HEK293 (cell line): ENCODE results near the gene OR6B2.

Experiments used
- CTCF ChIA-PET: fragments of 350-600 bp; formaldehyde crosslinking; extraction: SDS; loops from one replicate; lab custom pipeline; 2021; ENCODE audit warnings: antibody characterized with exemption; lab: Yijun Ruan, JAX
- POLR2A ChIA-PET: fragments of 300-600 bp; formaldehyde crosslinking; extraction: SDS; loops from one replicate; lab custom pipeline; 2020; ENCODE audit warnings: antibody characterized with exemption, inconsistent platforms; lab: Yijun Ruan, JAX
- H3K27ac ChIP-seq: fragments of 200-500 bp; sonication (Bioruptor generic); 2 replicates; pipeline ENCODE4 v1.5.1; 2014; ENCODE audit warnings: low read depth, low read length, control low read depth, inconsistent platforms; ENCODE audit errors: extremely low read depth
- H3K36me3 ChIP-seq, 2 experiments: fragments of 200-500 bp in 1 of 2; sonication (Bioruptor generic) in 1 of 2; 1 replicate in 1 of 2; 2 replicates in 1 of 2; pipeline ENCODE4 v1.5.1; 2014 to 2017; ENCODE audit warnings: inconsistent platforms in 2 of 2, low read length in 2 of 2; ENCODE audit not compliant: control insufficient read depth in 2 of 2, insufficient read depth in 1 of 2
- H3K4me1 ChIP-seq: fragments of 200-500 bp; sonication (Bioruptor generic); 2 replicates; pipeline ENCODE4 v1.5.1; 2014; ENCODE audit warnings: mild to moderate bottlenecking, low read length, inconsistent platforms; ENCODE audit not compliant: control insufficient read depth, insufficient read depth
- H3K4me3 ChIP-seq: 2 replicates; pipeline ENCODE4 v1.5.1; 2011; ENCODE audit warnings: low read depth, mild to moderate bottlenecking, control low read depth, low read length, moderate library complexity
- H3K9me3 ChIP-seq: fragments of 200-500 bp; sonication (Bioruptor generic); 2 replicates; pipeline ENCODE4 v1.5.1; 2014; ENCODE audit warnings: low read depth, low read length, inconsistent platforms; ENCODE audit not compliant: control insufficient read depth, insufficient read depth
- BCL11B ChIP-seq: fragments of 450-650 bp; formaldehyde crosslinking; IDR thresholded peaks from 2 replicates; pipeline ENCODE4 v1.5.1; 2016; ENCODE audit warnings: low read depth, missing biosample characterization, missing genetic modification characterization
- GFI1B ChIP-seq: fragments of 450-650 bp; formaldehyde crosslinking; IDR thresholded peaks from 2 replicates; pipeline ENCODE4 v1.5.1; 2016; ENCODE audit warnings: missing biosample characterization, missing genetic modification characterization
- GLI4 ChIP-seq: fragments of 450-650 bp; formaldehyde crosslinking; IDR thresholded peaks from 2 replicates; pipeline ENCODE4 v1.5.1; 2016; ENCODE audit warnings: missing biosample characterization, missing genetic modification characterization
- GLIS2 ChIP-seq: fragments of 450-650 bp; formaldehyde crosslinking; IDR thresholded peaks from 2 replicates; pipeline ENCODE4 v1.5.1; 2016; ENCODE audit warnings: missing biosample characterization, missing genetic modification characterization
- KLF16 ChIP-seq: fragments of 450-650 bp; formaldehyde crosslinking; IDR thresholded peaks from 2 replicates; pipeline ENCODE4 v1.5.1; 2017; ENCODE audit warnings: missing biosample characterization, missing genetic modification characterization
- MEIS1 ChIP-seq: sonication (generic); formaldehyde crosslinking; IDR thresholded peaks from 2 replicates; pipeline ENCODE4 v1.8.1; 2022; ENCODE audit warnings: missing genetic modification reagents, mild to moderate bottlenecking, borderline replicate concordance
- SCRT1 ChIP-seq: fragments of 450-650 bp; formaldehyde crosslinking; IDR thresholded peaks from 2 replicates; pipeline ENCODE4 v1.5.1; 2016; ENCODE audit warnings: missing biosample characterization, missing genetic modification characterization, borderline replicate concordance
- ZBTB1 ChIP-seq: fragments of 450-650 bp; formaldehyde crosslinking; IDR thresholded peaks from 2 replicates; pipeline ENCODE4 v1.5.1; 2016; ENCODE audit warnings: missing biosample characterization, missing genetic modification characterization
- ZBTB7A ChIP-seq: fragments of 450-650 bp; formaldehyde crosslinking; IDR thresholded peaks from 2 replicates; pipeline ENCODE4 v1.5.1; 2016; ENCODE audit warnings: low read depth, missing biosample characterization, missing genetic modification characterization
- ZFP41 ChIP-seq: fragments of 450-650 bp; formaldehyde crosslinking; IDR thresholded peaks from 2 replicates; pipeline ENCODE4 v1.5.1; 2016; ENCODE audit warnings: missing biosample characterization, missing genetic modification characterization, borderline replicate concordance
- ZNF112 ChIP-seq: fragments of 450-650 bp; formaldehyde crosslinking; IDR thresholded peaks from 2 replicates; pipeline ENCODE4 v1.5.0; 2017; ENCODE audit warnings: missing biosample characterization, missing genetic modification characterization
- ZNF169 ChIP-seq: fragments of 450-650 bp; formaldehyde crosslinking; IDR thresholded peaks from 2 replicates; pipeline ENCODE4 v1.5.1; 2016; ENCODE audit warnings: missing biosample characterization, missing genetic modification characterization
- ZNF211 ChIP-seq: fragments of 450-650 bp; formaldehyde crosslinking; IDR thresholded peaks from 2 replicates; pipeline ENCODE4 v1.5.1; 2016; ENCODE audit warnings: low read depth, missing biosample characterization, missing genetic modification characterization
- ZNF221 ChIP-seq: fragments of 450-650 bp; formaldehyde crosslinking; IDR thresholded peaks from 2 replicates; pipeline ENCODE4 v1.5.1; 2017; ENCODE audit warnings: missing biosample characterization, missing genetic modification characterization, borderline replicate concordance
- ZNF26 ChIP-seq: fragments of 450-650 bp; formaldehyde crosslinking; IDR thresholded peaks from 2 replicates; pipeline ENCODE4 v1.5.1; 2016; ENCODE audit warnings: missing biosample characterization, missing genetic modification characterization
- ZNF302 ChIP-seq: fragments of 450-650 bp; formaldehyde crosslinking; IDR thresholded peaks from 2 replicates; pipeline ENCODE4 v1.5.1; 2016; ENCODE audit warnings: missing biosample characterization, missing genetic modification characterization, low read depth
- ZNF391 ChIP-seq: fragments of 450-650 bp; formaldehyde crosslinking; IDR thresholded peaks from 2 replicates; pipeline ENCODE4 v1.5.1; 2016; ENCODE audit warnings: low read depth, missing biosample characterization, missing genetic modification characterization, borderline replicate concordance
- ZNF488 ChIP-seq: fragments of 450-650 bp; formaldehyde crosslinking; IDR thresholded peaks from 2 replicates; pipeline ENCODE4 v1.5.1; 2016; ENCODE audit warnings: missing biosample characterization, missing genetic modification characterization
- ZNF513 ChIP-seq: fragments of 450-650 bp; IDR thresholded peaks from 2 replicates; pipeline ENCODE4 v1.5.1; 2018; ENCODE audit warnings: missing biosample characterization, missing genetic modification characterization
- ZNF529 ChIP-seq: fragments of 450-650 bp; formaldehyde crosslinking; IDR thresholded peaks from 2 replicates; pipeline ENCODE4 v1.5.1; 2017; ENCODE audit warnings: missing genetic modification characterization, missing biosample characterization; ENCODE audit not compliant: insufficient replicate concordance
- ZNF560 ChIP-seq: fragments of 450-650 bp; formaldehyde crosslinking; IDR thresholded peaks from 2 replicates; pipeline ENCODE4 v1.5.1; 2017; ENCODE audit warnings: missing biosample characterization, missing genetic modification characterization, borderline replicate concordance
- ZNF585B ChIP-seq: fragments of 450-650 bp; formaldehyde crosslinking; IDR thresholded peaks from 2 replicates; pipeline ENCODE4 v1.5.1; 2016; ENCODE audit warnings: missing biosample characterization, missing genetic modification characterization
- ZNF600 ChIP-seq: fragments of 450-650 bp; formaldehyde crosslinking; IDR thresholded peaks from 2 replicates; pipeline ENCODE4 v1.5.1; 2016; ENCODE audit warnings: missing biosample characterization, missing genetic modification characterization
- ZNF707 ChIP-seq: fragments of 450-650 bp; formaldehyde crosslinking; IDR thresholded peaks from 2 replicates; pipeline ENCODE4 v1.5.1; 2016; ENCODE audit warnings: missing biosample characterization, missing genetic modification characterization
- ZNF768 ChIP-seq: fragments of 450-650 bp; formaldehyde crosslinking; IDR thresholded peaks from 2 replicates; pipeline ENCODE4 v1.5.1; 2018; ENCODE audit warnings: missing biosample characterization, mild to moderate bottlenecking, missing genetic modification characterization
- ZNF837 ChIP-seq: fragments of 450-650 bp; formaldehyde crosslinking; IDR thresholded peaks from 2 replicates; pipeline ENCODE4 v1.5.1; 2016; ENCODE audit warnings: missing biosample characterization, missing genetic modification characterization

OR6B2 gene

GRCh38 chr2:240052524-240052923 lies 22.3 kb upstream of the OR6B2 start:
- Histone ChIP-seq H3K27ac (no peak overlapping the region), H3K4me1 (no peaks in the 10 kb centered on the region), H3K9me3 (no peaks in the 10 kb centered on the region), H3K36me3 (no peaks in the 10 kb centered on the region), H3K4me3 (no peak overlapping the region)
- no peak for TF ChIP-seq ZNF488
- no peak for TF ChIP-seq MEIS1
- no peak for TF ChIP-seq ZNF169
- no peak for TF ChIP-seq ZNF211 (tag by site-specific recombination)
- TF ChIP-seq ZNF221, result no peak
- TF ChIP-seq ZNF768, result no peak
- no peak for TF ChIP-seq GLIS2 (tag by site-specific recombination)
- no peak for TF ChIP-seq ZNF707 (tag by site-specific recombination)
- TF ChIP-seq ZNF112 (tag by site-specific recombination), result no peak
- no peak for TF ChIP-seq ZNF560 (tag by site-specific recombination)
- ChIA-PET POLR2A (no interaction called here), CTCF (interaction anchor here (0.7 to 1.5 kb wide), 6 partner anchors 9 to 92 kb away, joined by 3 to 7 read pairs (median 3); no protein-coding TSS in a partner anchor)

GRCh38 chr2:240051697-240052096 lies 21.5 kb upstream of the OR6B2 start:
- H3K4me1 ChIP-seq, result no peaks in the 10 kb centered on the region
- TF ChIP-seq GLIS2 (tag by site-specific recombination), result no peak
- no peak for TF ChIP-seq ZBTB7A (tag by site-specific recombination)
- no peak for TF ChIP-seq SCRT1
- no peak for TF ChIP-seq ZNF302 (tag by site-specific recombination)
- no peak for TF ChIP-seq ZFP41 (tag by site-specific recombination)
- TF ChIP-seq ZNF391, result no peak
- TF ChIP-seq ZNF837, result no peak
- no peak for TF ChIP-seq ZNF600 (tag by site-specific recombination)
- TF ChIP-seq ZNF529 (tag by site-specific recombination), result no peak
- TF ChIP-seq, all 188 proteins: peak for 0
- Histone ChIP-seq H3K36me3 (no peaks in the 10 kb centered on the region), H3K4me3 (no peak overlapping the region), H3K27ac (no peak overlapping the region), H3K9me3 (no peaks in the 10 kb centered on the region)
- ChIA-PET POLR2A (no interaction called here), CTCF (interaction anchor here (0.7 to 1.5 kb wide), 7 partner anchors 9 to 98 kb away, joined by 3 to 6 read pairs (median 4); no protein-coding TSS in a partner anchor)

GRCh38 chr2:240050278-240050677 lies 20.0 kb upstream of the OR6B2 start:
- ChIA-PET POLR2A (no interaction called here), CTCF (interaction anchor here (0.8 kb wide), 1 partner anchor 182 kb away, joined by 3 read pairs; no protein-coding TSS in a partner anchor)
- no peaks in the 10 kb centered on the region for H3K4me1 ChIP-seq
- H3K9me3 ChIP-seq, result no peaks in the 10 kb centered on the region
- H3K4me3 ChIP-seq, result no peak overlapping the region
- no peak overlapping the region for H3K27ac ChIP-seq
- no peaks in the 10 kb centered on the region for H3K36me3 ChIP-seq
- TF ChIP-seq GFI1B, result no peak

GRCh38 chr2:240048237-240048636 lies 18.0 kb upstream of the OR6B2 start:
- ChIA-PET POLR2A (no interaction called here), CTCF (interaction anchor here (0.6 to 1.7 kb wide), 2 partner anchors 13 to 572 kb away, joined by 3 to 6 read pairs; no protein-coding TSS in a partner anchor)
- Histone ChIP-seq H3K36me3 (no peaks in the 10 kb centered on the region), H3K4me3 (no peak overlapping the region), H3K4me1 (no peaks in the 10 kb centered on the region), H3K9me3 (no peaks in the 10 kb centered on the region), H3K27ac (no peak overlapping the region)
- no peak for TF ChIP-seq ZNF26
- no peak for TF ChIP-seq BCL11B
- TF ChIP-seq ZNF585B (tag by site-specific recombination), result no peak
- TF ChIP-seq ZNF513 (tag by site-specific recombination), result no peak
- TF ChIP-seq GLI4, result no peak
- TF ChIP-seq KLF16, result no peak
- no peak for TF ChIP-seq ZBTB1
